HepG2 (cell line): Measurements from ENCODE around the gene XPC. TPM values are rescaled to one million over a fixed set of nuclear protein-coding genes. Genes with fewer than 3 reads are reported as not detected.

Source experiments
- CBX5 ChIP-seq: sonication (generic); formaldehyde crosslinking; IDR thresholded peaks from 2 replicates; pipeline ENCODE4 v1.4.0; 2020; ENCODE audit warnings: missing genetic modification reagents, borderline replicate concordance
- CCDC6 ChIP-seq: sonication (generic); formaldehyde crosslinking; IDR thresholded peaks from 2 replicates; pipeline ENCODE4 v1.8.1; 2022; ENCODE audit warnings: mild to moderate bottlenecking, missing genetic modification reagents, moderate library complexity
- HNRNPUL1 ChIP-seq: fragments of 200-400 bp; formaldehyde crosslinking; IDR thresholded peaks from 2 replicates; pipeline ENCODE4 v1.6.1; 2017; ENCODE audit warnings: low read depth, mild to moderate bottlenecking, low read length, moderate library complexity
- JDP2 ChIP-seq: sonication (generic); formaldehyde crosslinking; IDR thresholded peaks from 2 replicates; pipeline ENCODE4 v1.8.1; 2022; ENCODE audit warnings: missing genetic modification reagents, borderline replicate concordance
- KDM2A ChIP-seq: sonication (generic); formaldehyde crosslinking; IDR thresholded peaks from 2 replicates; pipeline ENCODE4 v1.4.0; 2020; ENCODE audit warnings: low read depth, missing genetic modification reagents, borderline replicate concordance
- MIER3 ChIP-seq: IDR thresholded peaks from 2 replicates; pipeline ENCODE4 v1.6.1; 2016; ENCODE audit warnings: missing compliant biosample characterization, borderline replicate concordance
- SRF ChIP-seq: IDR thresholded peaks from 2 replicates; pipeline ENCODE4 v1.6.1; 2011; ENCODE audit warnings: mild to moderate bottlenecking, low read depth, low read length, moderate library complexity
- SRSF1 ChIP-seq: fragments of 200-400 bp; formaldehyde crosslinking; optimal IDR thresholded peaks from 2 replicates; pipeline ENCODE3; 2017; ENCODE audit warnings: mild to moderate bottlenecking, low read depth, low read length, moderate library complexity
- ZNF10 ChIP-seq: sonication (generic); formaldehyde crosslinking; IDR thresholded peaks from 2 replicates; pipeline ENCODE4 v1.4.0; 2020; ENCODE audit warnings: mild to moderate bottlenecking, low read depth, missing genetic modification reagents, borderline replicate concordance
- ZNF292 ChIP-seq: sonication (generic); formaldehyde crosslinking; IDR thresholded peaks from 2 replicates; pipeline ENCODE4 v1.8.1; 2022; ENCODE audit warnings: mild to moderate bottlenecking, low read depth, missing genetic modification reagents, borderline replicate concordance
- ZNF484 ChIP-seq: sonication (generic); formaldehyde crosslinking; IDR thresholded peaks from 2 replicates; pipeline ENCODE4 v1.5.1; 2020; ENCODE audit warnings: mild to moderate bottlenecking, low read depth, missing genetic modification reagents, borderline replicate concordance
- ZNF644 ChIP-seq: IDR thresholded peaks from 2 replicates; pipeline ENCODE4 v1.6.1; 2016; ENCODE audit warnings: low read depth
- ZNF747 ChIP-seq: sonication (generic); formaldehyde crosslinking; IDR thresholded peaks from 2 replicates; pipeline ENCODE4 v1.8.1; 2023; ENCODE audit warnings: missing genetic modification reagents, mild to moderate bottlenecking, borderline replicate concordance
- polyA plus RNA-seq, 8 experiments: library from polyadenylated mRNA; depleted of rRNA in 3 of 8; stranded (reverse) in 7 of 8; unstranded in 1 of 8; fragments of >200 nt; fragmentation: Illumina TruSeq in 4 of 8; extraction: Trizol in 4 of 8; gene quantifications; 2 replicates each; pipeline versions ENCODE4 v1.2.1 to v1.2.3, GENCODE V29; 2011 to 2016; ENCODE audit warnings: low read depth in 4 of 8, missing spikeins in 1 of 8, mixed read lengths in 1 of 8; ENCODE audit not compliant: insufficient read depth in 1 of 8
- total RNA-seq, 5 experiments: library from RNA; depleted of rRNA; stranded (reverse); fragments of >200 nt; fragmentation: Illumina TruSeq; extraction: Trizol; gene quantifications; 2 replicates each; pipeline ENCODE4 v1.2.3, GENCODE V29; 2016; ENCODE audit warnings: low read depth in 1 of 5
- TF ChIP-seq, protein P1 (sequence below): IDR thresholded peaks from 2 replicates; pipeline ENCODE4 v1.6.1; 2016; ENCODE audit warnings: low read depth, missing genetic modification reagents, missing compliant biosample characterization
- TF ChIP-seq, protein P2 (sequence below): IDR thresholded peaks from 2 replicates; pipeline ENCODE4 v1.6.1; 2016; ENCODE audit warnings: mild to moderate bottlenecking, missing biosample characterization, missing genetic modification reagents
- TF ChIP-seq, protein P3 (sequence below): sonication (generic); formaldehyde crosslinking; IDR thresholded peaks from 2 replicates; pipeline ENCODE4 v1.5.0; 2020; ENCODE audit warnings: mild to moderate bottlenecking, missing genetic modification reagents
- TF ChIP-seq, protein P4 (sequence below): sonication (generic); formaldehyde crosslinking; IDR thresholded peaks from 2 replicates; pipeline ENCODE4 v1.8.0; 2022; ENCODE audit warnings: mild to moderate bottlenecking, missing genetic modification reagents, borderline replicate concordance

XPC gene
- total and polyA plus RNA-seq, 2 of the 13 experiments (the other 11 are each of a cell fraction or from before 2014, with no cell fraction given), result 9.4 to 24.1 TPM

DNA sequence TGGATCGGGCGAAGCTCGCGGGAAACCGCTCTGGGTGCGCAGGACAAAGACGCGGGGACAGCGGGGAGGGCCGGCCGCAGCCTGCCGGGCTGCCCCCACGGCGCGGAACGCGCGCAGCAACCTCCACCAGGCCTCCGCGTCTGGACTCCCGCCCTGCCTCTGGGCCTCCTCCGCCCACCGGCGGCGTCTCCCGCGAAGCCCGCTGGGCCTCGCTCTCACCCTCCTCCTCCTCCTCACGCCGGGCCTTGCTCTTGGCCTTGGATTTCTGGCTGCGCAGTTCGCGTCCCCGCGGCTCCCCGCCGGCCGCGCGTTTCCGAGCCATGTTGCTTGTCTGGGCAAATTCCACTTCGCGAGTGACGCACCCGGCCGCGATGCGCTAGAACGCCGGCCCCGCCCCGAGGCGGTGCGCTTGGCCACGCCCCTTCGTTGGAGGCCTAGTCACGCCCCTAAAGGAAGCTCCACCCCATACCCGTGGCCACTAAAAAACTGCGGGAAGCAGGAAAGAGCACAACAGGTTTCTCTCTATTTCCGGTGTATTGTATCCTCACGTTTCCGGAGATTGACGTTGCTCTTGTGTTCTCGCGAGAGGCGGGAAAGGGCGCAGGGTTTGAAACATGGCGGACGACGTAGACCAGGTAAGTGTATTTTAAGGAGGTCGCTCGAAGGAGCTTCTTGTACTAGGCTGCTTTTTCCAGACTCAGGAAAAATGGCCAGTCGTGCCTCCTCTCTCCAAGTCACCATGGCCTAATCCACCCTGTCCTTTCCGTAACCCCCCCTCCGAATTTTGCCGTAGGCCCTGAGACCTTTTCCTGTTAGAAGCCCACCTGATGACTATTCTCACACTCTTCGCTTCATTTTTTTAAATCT lies at the start of gene XPC, which contains the start of gene LSM3 (continued):
- TF ChIP-seq, protein P1, sequence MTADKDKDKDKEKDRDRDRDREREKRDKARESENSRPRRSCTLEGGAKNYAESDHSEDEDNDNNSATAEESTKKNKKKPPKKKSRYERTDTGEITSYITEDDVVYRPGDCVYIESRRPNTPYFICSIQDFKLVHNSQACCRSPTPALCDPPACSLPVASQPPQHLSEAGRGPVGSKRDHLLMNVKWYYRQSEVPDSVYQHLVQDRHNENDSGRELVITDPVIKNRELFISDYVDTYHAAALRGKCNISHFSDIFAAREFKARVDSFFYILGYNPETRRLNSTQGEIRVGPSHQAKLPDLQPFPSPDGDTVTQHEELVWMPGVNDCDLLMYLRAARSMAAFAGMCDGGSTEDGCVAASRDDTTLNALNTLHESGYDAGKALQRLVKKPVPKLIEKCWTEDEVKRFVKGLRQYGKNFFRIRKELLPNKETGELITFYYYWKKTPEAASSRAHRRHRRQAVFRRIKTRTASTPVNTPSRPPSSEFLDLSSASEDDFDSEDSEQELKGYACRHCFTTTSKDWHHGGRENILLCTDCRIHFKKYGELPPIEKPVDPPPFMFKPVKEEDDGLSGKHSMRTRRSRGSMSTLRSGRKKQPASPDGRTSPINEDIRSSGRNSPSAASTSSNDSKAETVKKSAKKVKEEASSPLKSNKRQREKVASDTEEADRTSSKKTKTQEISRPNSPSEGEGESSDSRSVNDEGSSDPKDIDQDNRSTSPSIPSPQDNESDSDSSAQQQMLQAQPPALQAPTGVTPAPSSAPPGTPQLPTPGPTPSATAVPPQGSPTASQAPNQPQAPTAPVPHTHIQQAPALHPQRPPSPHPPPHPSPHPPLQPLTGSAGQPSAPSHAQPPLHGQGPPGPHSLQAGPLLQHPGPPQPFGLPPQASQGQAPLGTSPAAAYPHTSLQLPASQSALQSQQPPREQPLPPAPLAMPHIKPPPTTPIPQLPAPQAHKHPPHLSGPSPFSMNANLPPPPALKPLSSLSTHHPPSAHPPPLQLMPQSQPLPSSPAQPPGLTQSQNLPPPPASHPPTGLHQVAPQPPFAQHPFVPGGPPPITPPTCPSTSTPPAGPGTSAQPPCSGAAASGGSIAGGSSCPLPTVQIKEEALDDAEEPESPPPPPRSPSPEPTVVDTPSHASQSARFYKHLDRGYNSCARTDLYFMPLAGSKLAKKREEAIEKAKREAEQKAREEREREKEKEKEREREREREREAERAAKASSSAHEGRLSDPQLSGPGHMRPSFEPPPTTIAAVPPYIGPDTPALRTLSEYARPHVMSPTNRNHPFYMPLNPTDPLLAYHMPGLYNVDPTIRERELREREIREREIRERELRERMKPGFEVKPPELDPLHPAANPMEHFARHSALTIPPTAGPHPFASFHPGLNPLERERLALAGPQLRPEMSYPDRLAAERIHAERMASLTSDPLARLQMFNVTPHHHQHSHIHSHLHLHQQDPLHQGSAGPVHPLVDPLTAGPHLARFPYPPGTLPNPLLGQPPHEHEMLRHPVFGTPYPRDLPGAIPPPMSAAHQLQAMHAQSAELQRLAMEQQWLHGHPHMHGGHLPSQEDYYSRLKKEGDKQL (CRISPR knock-in tag), result no peak
- TF ChIP-seq ZNF644 (CRISPR knock-in tag) (no peak), ZNF484 (CRISPR knock-in tag) (0 out of 2 replicates have a peak, but pooled peaks have one; percentile 4), SRF (0 out of 2 replicates have a peak, but pooled peaks have one; percentile 2), CBX5 (CRISPR knock-in tag) (peak; percentile 37; the same call in 1 of the 2 replicates), SRSF1 (peak; percentile 75), HNRNPUL1 (no peak), ZNF747 (peak; percentile 78; the same call in 1 of the 2 replicates), ZNF10 (CRISPR knock-in tag) (no peak), KDM2A (CRISPR knock-in tag) (peak; percentile 74; the same call in 1 of the 2 replicates), ZNF292 (no peak), JDP2 (CRISPR knock-in tag) (no peak; the same call in 1 of the 2 replicates), CCDC6 (peak; percentile 86; the same call in 1 of the 2 replicates), MIER3 (CRISPR knock-in tag) (0 out of 2 replicates have a peak, but pooled peaks have one; percentile 42)
- TF ChIP-seq, protein P2, sequence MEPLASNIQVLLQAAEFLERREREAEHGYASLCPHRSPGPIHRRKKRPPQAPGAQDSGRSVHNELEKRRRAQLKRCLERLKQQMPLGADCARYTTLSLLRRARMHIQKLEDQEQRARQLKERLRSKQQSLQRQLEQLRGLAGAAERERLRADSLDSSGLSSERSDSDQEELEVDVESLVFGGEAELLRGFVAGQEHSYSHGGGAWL (CRISPR knock-in tag), result peak; percentile 84
- TF ChIP-seq, protein P3, sequence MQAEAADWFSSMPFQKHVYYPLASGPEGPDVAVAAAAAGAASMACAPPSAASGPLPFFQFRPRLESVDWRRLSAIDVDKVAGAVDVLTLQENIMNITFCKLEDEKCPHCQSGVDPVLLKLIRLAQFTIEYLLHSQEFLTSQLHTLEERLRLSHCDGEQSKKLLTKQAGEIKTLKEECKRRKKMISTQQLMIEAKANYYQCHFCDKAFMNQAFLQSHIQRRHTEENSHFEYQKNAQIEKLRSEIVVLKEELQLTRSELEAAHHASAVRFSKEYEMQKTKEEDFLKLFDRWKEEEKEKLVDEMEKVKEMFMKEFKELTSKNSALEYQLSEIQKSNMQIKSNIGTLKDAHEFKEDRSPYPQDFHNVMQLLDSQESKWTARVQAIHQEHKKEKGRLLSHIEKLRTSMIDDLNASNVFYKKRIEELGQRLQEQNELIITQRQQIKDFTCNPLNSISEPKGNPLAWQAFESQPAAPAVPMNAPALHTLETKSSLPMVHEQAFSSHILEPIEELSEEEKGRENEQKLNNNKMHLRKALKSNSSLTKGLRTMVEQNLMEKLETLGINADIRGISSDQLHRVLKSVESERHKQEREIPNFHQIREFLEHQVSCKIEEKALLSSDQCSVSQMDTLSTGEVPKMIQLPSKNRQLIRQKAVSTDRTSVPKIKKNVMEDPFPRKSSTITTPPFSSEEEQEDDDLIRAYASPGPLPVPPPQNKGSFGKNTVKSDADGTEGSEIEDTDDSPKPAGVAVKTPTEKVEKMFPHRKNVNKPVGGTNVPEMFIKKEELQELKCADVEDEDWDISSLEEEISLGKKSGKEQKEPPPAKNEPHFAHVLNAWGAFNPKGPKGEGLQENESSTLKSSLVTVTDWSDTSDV (CRISPR knock-in tag), result 0 out of 2 replicates have a peak, but pooled peaks have one; percentile 71
- TF ChIP-seq, protein P4, sequence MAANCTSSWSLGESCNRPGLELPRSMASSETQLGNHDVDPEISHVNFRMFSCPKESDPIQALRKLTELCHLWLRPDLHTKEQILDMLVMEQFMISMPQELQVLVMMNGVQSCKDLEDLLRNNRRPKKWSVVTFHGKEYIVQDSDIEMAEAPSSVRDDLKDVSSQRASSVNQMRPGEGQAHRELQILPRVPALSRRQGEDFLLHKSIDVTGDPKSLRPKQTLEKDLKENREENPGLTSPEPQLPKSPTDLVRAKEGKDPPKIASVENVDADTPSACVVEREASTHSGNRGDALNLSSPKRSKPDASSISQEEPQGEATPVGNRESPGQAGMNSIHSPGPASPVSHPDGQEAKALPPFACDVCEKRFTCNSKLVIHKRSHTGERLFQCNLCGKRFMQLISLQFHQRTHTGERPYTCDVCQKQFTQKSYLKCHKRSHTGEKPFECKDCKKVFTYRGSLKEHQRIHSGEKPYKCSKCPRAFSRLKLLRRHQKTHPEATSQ (CRISPR knock-in tag), result peak; percentile 52; the same call in 1 of the 2 replicates
